NCI-H2227 treated with DMSO at 0.1 percent for 48 hours (cell line): ENCODE results near the gene HNRNPK.
A peak's percentile ranks its signal among the peaks of the same experiment; 100 is the strongest.

Source experiments
- DNase-seq: peaks from one replicate; lab custom pipeline; 2025; lab: John Stamatoyannopoulos, UW

Gene HNRNPK

DNA sequence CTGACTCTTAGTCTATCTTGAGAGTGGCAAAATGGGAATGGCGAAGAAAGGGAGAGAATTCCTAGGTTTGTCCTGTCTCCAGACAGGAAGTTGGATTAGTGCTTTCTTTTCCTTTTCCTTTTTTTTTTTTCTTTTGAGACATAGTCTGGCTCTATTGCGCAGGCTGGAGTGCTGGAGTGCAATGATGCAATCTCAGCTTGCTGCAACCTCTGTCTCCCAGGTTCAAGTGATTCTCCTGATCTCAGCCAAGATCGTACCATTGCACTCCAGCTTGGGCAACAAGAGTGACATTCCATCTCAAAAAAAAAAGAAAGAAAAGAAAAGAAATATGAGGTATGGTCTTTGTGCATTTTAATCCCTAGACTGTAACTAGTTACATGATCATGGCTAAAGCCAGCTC lies 46.2 kb downstream of the HNRNPK start:
- no peak for DNase-seq

DNA sequence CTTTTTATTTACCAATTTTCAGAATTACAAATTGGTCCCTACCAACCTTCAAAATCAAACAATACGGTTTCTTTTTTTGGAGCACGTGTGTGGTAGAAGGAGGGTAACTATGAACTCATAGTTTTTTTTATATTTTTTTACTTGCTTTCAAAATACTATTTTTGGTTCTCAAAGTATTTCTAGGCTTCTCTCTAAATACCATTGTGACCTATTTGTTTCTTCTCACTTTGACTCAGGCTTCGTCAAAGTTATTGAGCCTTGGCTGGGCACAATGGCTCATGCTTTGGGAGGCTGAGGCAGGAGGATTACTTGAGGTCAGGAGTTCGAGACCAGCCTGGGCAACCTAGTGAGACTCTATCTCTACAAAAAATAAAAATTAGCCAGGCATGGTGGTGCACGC lies 47.2 kb downstream of the HNRNPK start:
- no peak for DNase-seq

DNA sequence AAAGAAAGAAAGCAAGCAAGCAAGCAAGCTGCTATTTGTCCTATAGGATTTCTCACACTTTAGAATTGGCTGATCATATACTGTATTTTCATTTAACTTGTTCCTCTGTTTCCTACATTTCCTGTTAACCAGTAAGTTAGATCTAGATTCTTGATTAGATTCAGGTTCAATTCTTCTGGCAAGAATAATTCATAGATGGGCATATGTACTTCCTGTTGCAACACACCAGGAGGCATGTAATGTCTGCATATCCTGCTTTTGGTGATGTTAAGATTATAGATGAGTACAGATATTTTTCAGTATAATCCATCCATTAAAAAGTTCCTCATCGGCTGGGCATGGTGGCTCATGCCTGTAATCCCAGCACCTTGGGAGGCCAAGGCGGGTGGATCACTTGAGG lies 48.0 kb downstream of the HNRNPK start:
- no peak for DNase-seq

DNA sequence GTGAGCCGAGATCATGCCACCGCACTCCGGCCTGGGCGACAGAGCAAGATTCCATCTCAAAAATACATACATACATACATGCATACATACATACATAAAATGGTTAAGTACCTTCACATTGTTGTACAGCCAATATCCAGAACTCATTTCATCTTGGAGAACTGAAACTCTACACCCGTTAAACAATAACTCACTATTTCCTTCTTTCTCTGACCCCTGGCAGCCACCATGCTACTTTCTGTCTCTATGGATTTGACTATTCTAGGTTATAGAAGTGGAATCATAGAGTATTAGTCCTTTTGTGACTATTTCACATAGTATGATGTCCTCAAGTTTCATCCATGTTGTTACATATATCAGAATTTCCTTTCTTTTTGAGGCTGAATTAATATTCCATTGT lies 49.1 kb downstream of the HNRNPK start:
- no peak for DNase-seq

DNA sequence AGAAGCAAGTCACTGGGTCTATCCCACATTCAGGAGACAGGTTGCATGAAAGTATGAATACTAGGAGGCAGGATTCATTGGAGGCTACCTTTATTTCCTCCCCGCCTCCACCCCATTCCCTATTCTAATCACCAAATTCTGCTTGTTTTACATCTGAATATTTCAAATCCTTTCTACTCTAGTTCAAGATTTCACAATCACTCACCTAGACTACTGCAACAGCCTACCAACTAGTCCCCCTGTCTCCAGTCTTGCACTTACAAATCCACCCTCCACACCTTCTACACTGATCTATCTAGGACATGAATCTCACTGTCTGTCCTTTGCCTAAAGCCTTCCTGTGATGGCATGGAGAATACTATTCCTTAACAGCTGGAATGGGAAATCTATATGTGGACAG lies 52.4 kb downstream of the HNRNPK start:
- DNase-seq = no peak

DNA sequence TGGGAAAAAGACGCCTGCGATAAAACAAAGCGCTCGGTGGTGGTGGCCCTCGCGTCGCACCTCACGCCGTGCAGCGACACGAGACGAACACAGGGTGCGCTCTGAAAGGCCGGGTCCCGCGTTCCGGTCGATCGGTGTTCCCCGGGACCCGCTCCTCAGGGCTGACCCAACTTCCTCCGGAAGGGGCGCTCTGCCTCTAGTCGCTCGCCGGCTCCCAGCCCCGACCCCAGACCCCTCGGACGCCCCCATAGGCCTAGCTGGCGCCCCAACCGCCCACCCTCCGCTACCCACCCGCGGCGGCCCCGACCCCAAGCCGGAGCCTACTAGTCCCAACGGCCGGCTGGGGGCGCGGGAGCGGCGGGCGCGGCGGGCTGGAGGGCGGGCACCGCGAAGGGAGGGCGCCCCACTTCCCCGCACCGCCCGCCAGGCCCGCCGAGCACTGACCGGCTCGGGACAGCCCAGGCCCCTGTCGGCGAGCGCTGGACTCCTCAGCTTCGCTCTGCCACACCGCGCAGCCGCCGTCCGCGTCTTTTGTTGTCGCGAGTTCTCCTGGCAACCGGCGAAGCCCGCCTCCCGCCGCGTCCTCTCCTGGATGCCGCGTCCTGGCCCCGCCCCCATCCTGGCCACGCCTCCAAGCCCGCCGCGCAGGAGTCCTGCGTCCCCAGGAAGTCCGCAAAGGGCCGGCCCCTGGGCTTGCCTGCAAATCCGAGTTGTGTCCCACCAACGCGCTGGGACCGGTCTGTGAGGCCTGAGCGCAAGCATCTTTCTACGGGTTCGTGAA lies 58.9 kb downstream of the HNRNPK start, which contains the start of gene KIF27:
KIF27 (minus strand) TSS at position 506 of the 781 bp plus-strand sequence. CDS start 5,841 bp downstream, outside the sequence.
- peak; percentile 92 for DNase-seq

DNA sequence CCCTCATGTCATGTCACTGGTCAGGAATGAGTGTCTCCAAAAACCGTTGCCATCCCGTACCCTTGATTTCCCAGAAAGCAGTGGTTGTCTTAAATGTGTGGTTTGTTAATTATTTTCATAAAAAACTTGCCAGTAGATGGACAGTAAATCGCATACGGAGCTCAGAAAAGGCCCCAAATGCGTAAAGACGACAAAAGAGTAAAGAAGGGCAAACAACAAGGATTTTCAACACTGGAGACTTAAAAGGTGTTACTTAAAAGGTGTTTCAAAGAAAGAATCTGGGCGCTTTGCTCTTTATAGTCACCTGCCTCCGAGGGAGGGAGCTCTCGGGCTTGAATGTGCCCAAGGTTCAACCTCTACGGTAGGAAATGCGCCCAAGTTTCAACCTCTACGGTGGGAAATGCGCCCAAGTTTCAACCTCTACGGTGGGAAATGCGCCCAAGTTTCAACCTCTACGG lies 59.5 kb downstream of the HNRNPK start:
- DNase-seq = peak; percentile 16

DNA sequence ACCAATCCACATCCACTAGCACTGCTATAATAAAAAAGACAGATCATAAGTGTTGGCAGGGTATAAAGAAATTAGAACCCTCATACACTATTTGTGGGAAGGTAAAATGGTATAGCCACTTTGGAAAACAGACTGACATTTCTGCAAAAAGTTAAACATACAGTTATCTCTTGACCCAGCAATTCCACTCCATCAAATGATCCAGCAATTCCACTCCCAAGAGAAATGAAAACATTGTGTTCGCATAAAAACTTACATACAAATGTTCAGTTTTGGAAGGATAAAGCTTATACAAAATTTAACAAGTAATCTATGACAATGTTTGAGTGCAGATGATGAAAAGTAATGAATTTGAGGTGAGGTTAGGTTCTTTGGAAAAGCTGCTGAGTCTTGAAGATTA lies 60.9 kb downstream of the HNRNPK start:
- DNase-seq = no peak
